B cell (primary cell): ENCODE measurements around the gene SIRT1. TPM values are rescaled to one million over a fixed set of nuclear protein-coding genes. Genes with fewer than 3 reads are reported as not detected.

Experiments used
- ATAC-seq: fragments of 200-7000 bp; cut with Tn5 transposase; one replicate; pipeline ENCODE4 v1.10.0; 2021; ENCODE audit warnings: low read depth, mild to moderate bottlenecking, moderate number of reproducible peaks, moderate library complexity
- CTCF ChIA-PET: fragments of 350-600 bp; sonication (Branson Sonifier 250); formaldehyde crosslinking; loops from one replicate; lab custom pipeline; 2021; ENCODE audit warnings: antibody characterized with exemption, inconsistent platforms; lab: Charles Lee
- POLR2A ChIA-PET: fragments of 350-600 bp; sonication (Branson Sonifier 250); formaldehyde crosslinking; loops from one replicate; lab custom pipeline; 2021; ENCODE audit warnings: antibody characterized with exemption; lab: Charles Lee
- DNase-seq: peaks from one replicate; pipeline ENCODE4 v3.0.0; 2013
- H2AFZ ChIP-seq: 2 replicates; pipeline ENCODE4 v1.6.1; 2012; ENCODE audit warnings: mild to moderate bottlenecking, low read depth, low read length; ENCODE audit not compliant: insufficient read depth, poor library complexity, severe bottlenecking
- H3K27ac ChIP-seq, 2 donors: 1 replicate in 1 of 2; 2 replicates in 1 of 2; pipeline ENCODE4 v1.5.1; 2012 to 2013; ENCODE audit warnings: low read length in 2 of 2, mild to moderate bottlenecking in 2 of 2, moderate library complexity in 1 of 2
- H3K27me3 ChIP-seq, 4 experiments: fragments of 200-600 bp in 1 of 4; sonication (generic) in 1 of 4; replicated peaks in 1 of 4; 1 replicate in 2 of 4; 2 replicates in 2 of 4; pipeline versions ENCODE4 v1.6.1 to v1.7.0; 2013 to 2016; ENCODE audit warnings: low read length in 3 of 4, mild to moderate bottlenecking in 2 of 4, mixed read lengths in 1 of 4, moderate library complexity in 1 of 4; ENCODE audit not compliant: insufficient read depth in 4 of 4, control insufficient read depth in 3 of 4; ENCODE audit errors: control extremely low read depth in 1 of 4
- H3K36me3 ChIP-seq, 2 experiments: replicated peaks in 1 of 2; 1 replicate in 1 of 2; 2 replicates in 1 of 2; pipeline versions ENCODE4 v1.6.1 to v1.7.1; 2013; ENCODE audit warnings: low read length in 1 of 2; ENCODE audit not compliant: insufficient read depth in 2 of 2, control insufficient read depth in 1 of 2; ENCODE audit errors: control extremely low read depth in 1 of 2, extremely low read depth in 1 of 2
- H3K4me1 ChIP-seq, 2 donors: fragments of 200-600 bp in 1 of 2; sonication (generic) in 1 of 2; 1 replicate in 1 of 2; 2 replicates in 1 of 2; pipeline versions ENCODE4 v1.5.1 to v1.6.1; 2013 to 2017; ENCODE audit warnings: low read length in 2 of 2; ENCODE audit not compliant: control insufficient read depth in 2 of 2, insufficient read depth in 2 of 2
- H3K4me2 ChIP-seq: replicated peaks from 2 replicates; pipeline ENCODE3; 2012; ENCODE audit warnings: mild to moderate bottlenecking, low read depth, low read length; ENCODE audit not compliant: poor library complexity, severe bottlenecking
- H3K4me3 ChIP-seq, 5 experiments: fragments of 200-600 bp in 1 of 5; sonication (generic) in 1 of 5; 1 replicate in 3 of 5; 2 replicates in 2 of 5; pipeline versions ENCODE4 v1.5.1 to v1.7.0; 2011 to 2016; ENCODE audit warnings: low read length in 4 of 5, mild to moderate bottlenecking in 4 of 5, low read depth in 2 of 5, control low read depth in 1 of 5, moderate library complexity in 1 of 5; ENCODE audit not compliant: insufficient read depth in 1 of 5; ENCODE audit errors: control extremely low read depth in 1 of 5, extremely low read depth in 1 of 5
- H3K79me2 ChIP-seq: fragments of 200-600 bp; sonication (generic); one replicate; pipeline ENCODE4 v1.6.0; 2016; ENCODE audit warnings: low read length; ENCODE audit not compliant: control insufficient read depth, insufficient read depth
- H3K9ac ChIP-seq: fragments of 200-600 bp; sonication (generic); 2 replicates; pipeline ENCODE4 v1.6.1; 2017; ENCODE audit warnings: mild to moderate bottlenecking, low read length, moderate library complexity
- H3K9me3 ChIP-seq, 3 donors: one replicate each; pipeline versions ENCODE4 v1.6.1 to v1.7.1; 2013; ENCODE audit warnings: low read length in 2 of 3; ENCODE audit not compliant: control insufficient read depth in 2 of 3, insufficient read depth in 1 of 3; ENCODE audit errors: control extremely low read depth in 1 of 3
- H4K20me1 ChIP-seq: 2 replicates; pipeline ENCODE4 v1.6.0; 2012; ENCODE audit warnings: mild to moderate bottlenecking, low read length; ENCODE audit not compliant: insufficient read depth, control insufficient read depth, poor library complexity, severe bottlenecking
- H3K27ac Mint-ChIP-seq: one replicate; pipeline ENCODE4 v1.8.0; 2021; ENCODE audit warnings: mixed read lengths
- H3K27me3 Mint-ChIP-seq: one replicate; pipeline ENCODE4 v1.8.0; 2021; ENCODE audit warnings: mixed read lengths
- H3K4me1 Mint-ChIP-seq: one replicate; pipeline ENCODE4 v1.8.0; 2021; ENCODE audit warnings: mixed read lengths
- H3K4me3 Mint-ChIP-seq: one replicate; pipeline ENCODE4 v1.8.0; 2021; ENCODE audit warnings: mixed read lengths
- H3K9me3 Mint-ChIP-seq: one replicate; pipeline ENCODE4 v1.8.0; 2022; ENCODE audit warnings: mixed read lengths; ENCODE audit not compliant: insufficient read depth
- CTCF ChIP-seq: fragments of 200-600 bp; IDR thresholded peaks from one replicate; pipeline ENCODE4 v1.8.0; 2022; ENCODE audit warnings: antibody characterized with exemption, mild to moderate bottlenecking
- EZH2 ChIP-seq: IDR thresholded peaks from 2 replicates; pipeline ENCODE4 v1.6.1; 2012; ENCODE audit warnings: borderline replicate concordance, low read depth, mild to moderate bottlenecking, moderate library complexity, low read length; ENCODE audit not compliant: insufficient read depth, poor library complexity, severe bottlenecking
- WGBS: methylation state at CpG from one replicate; pipeline ENCODE4 v1.1.5; 2013; ENCODE audit warnings: missing lambda C conversion rate; ENCODE audit not compliant: insufficient coverage; 5-methylcytosine and 5-hydroxymethylcytosine counted together
- intact Hi-C: fragments of 100-400 bp; cut with micrococcal nuclease; formaldehyde crosslinking; loops from one replicate; pipeline ENCODE4 v1.10.0; 2022
- polyA plus RNA-seq: library from polyadenylated mRNA; depleted of rRNA; stranded (reverse); fragments of >200 nt; gene quantifications from 2 replicates; pipeline ENCODE4 v1.2.3, GENCODE V29; 2012
- total RNA-seq, 2 donors: library from RNA; stranded (reverse); fragments of 120-200 nt in 1 of 2; gene quantifications; 1 replicate in 1 of 2; 2 replicates in 1 of 2; pipeline versions ENCODE4 v1.2.3 to v1.2.4, GENCODE V29; 2013 to 2022

The SIRT1 gene
- total and polyA plus RNA-seq, 2 donors (not counting 1 experiment from before 2014, with no cell fraction given): 14.4 to 67.8 TPM

- Histone ChIP-seq H3K4me3 (no peak overlapping the region), H3K79me2 (no peaks in the 10 kb centered on the region), H2AFZ (no peak overlapping the region), H3K27ac (no peak overlapping the region), H3K27me3 (no peaks in the 10 kb centered on the region), H3K4me2 (no peak overlapping the region), H3K9me3 (no peaks in the 10 kb centered on the region), H3K36me3 (no peaks in the 10 kb centered on the region), H3K4me1 (no peaks in the 10 kb centered on the region), H3K9ac (no peak overlapping the region), H4K20me1 (no peaks in the 10 kb centered on the region)
- Mint-ChIP-seq H3K27ac (no peak overlapping the region), H3K27me3 (no peaks in the 10 kb centered on the region), H3K4me1 (no peaks in the 10 kb centered on the region), H3K4me3 (no peak overlapping the region), H3K9me3 (no peaks in the 10 kb centered on the region)
- TF ChIP-seq CTCF (no peak), EZH2 (no peak)
- WGBS: 98% methylated on average over 6 of the region's 7 CpGs
- ATAC-seq: no peak
- intact Hi-C loops: no loop called here
- DNase-seq: no peak
- ChIA-PET CTCF (interaction anchor here (1.0 kb wide), 1 partner anchor 23 kb away, joined by 4 read pairs; no protein-coding TSS in a partner anchor), POLR2A (no interaction called here)
These were observed 6.3 kb upstream of the SIRT1 start for GRCh38 chr10:67878133-67878532.

- peak overlapping the region; percentile 90 for H3K9ac ChIP-seq
- Mint-ChIP-seq H3K4me1 (peaks cover 31% of the 10 kb centered on the region), H3K4me3 (peak overlapping the region; percentile 88), H3K27me3 (no peaks in the 10 kb centered on the region), H3K9me3 (no peaks in the 10 kb centered on the region), H3K27ac (peak overlapping the region; percentile 99)
- H3K36me3 ChIP-seq: peaks cover 1 to 21% of the 10 kb centered on the region in 2 experiments
- H3K4me1 ChIP-seq: peaks cover 5 to 19% of the 10 kb centered on the region in 2 donors
- intact Hi-C loops: loop anchor here (1.0 to 2.0 kb wide), 5 partner anchors 29 to 523 kb away; partner anchors contain the start of genes HERC4 and RUFY2
- ChIA-PET POLR2A (interaction anchor here (0.5 to 2.7 kb wide), 5 partner anchors 28 to 641 kb away, joined by 3 to 8 read pairs (median 4); partner anchors contain the start of gene HNRNPH3), CTCF (interaction anchor here (0.8 to 2.6 kb wide), 6 partner anchors 28 to 465 kb away, joined by 3 to 18 read pairs (median 4); no protein-coding TSS in a partner anchor)
- H3K9me3 ChIP-seq: no peaks in the 10 kb centered on the region
- peak overlapping the region; percentile 82 to 90 for H3K27ac ChIP-seq
- ATAC-seq (no peak), DNase-seq (no peak)
- H2AFZ ChIP-seq: peak overlapping the region; percentile 74
- WGBS: 46% methylated on average over 4 of the region's 13 CpGs
- H3K79me2 ChIP-seq: peaks cover 32% of the 10 kb centered on the region
- TF ChIP-seq EZH2 (no peak), CTCF (no peak)
- H4K20me1 ChIP-seq: peaks cover 28% of the 10 kb centered on the region
- H3K27me3 ChIP-seq: no peaks in the 10 kb centered on the region
- H3K4me3 ChIP-seq: peak overlapping the region; percentile 51 to 88 (median 77)
- peak overlapping the region; percentile 78 for H3K4me2 ChIP-seq
These were observed 645 bp upstream of the SIRT1 start for GRCh38 chr10:67883710-67884312.
